ENCODE measurements around the gene CCDC74A. TPM values are rescaled to one million over a fixed set of nuclear protein-coding genes. Genes with fewer than 3 reads are reported as not detected.
A peak's percentile ranks its signal among the peaks of the same experiment; 100 is the strongest.
"Not testable (repeated sequence)": the region's sequence is repeated elsewhere in the genome, so short reads cannot be mapped to it uniquely, and the experiment has no call there.

CCDC74A gene
- total RNA-seq (2014; rRNA removed; shearing (Covaris generic)), result 8.2 and 10.4 TPM in 2 replicates

- peak; percentile 71 for DNase-seq (ENCODE audit: low read depth)
These were observed at the start of gene CCDC74A for GRCh38 chr2:131527131-131528001. TSS of gene CCDC74A (plus strand) at chr2:131527888. CDS start at chr2:131527971, 83 bp downstream.

- not testable (repeated sequence) for DNase-seq (ENCODE audit: low read depth)
These were observed 49.4 kb upstream of the CCDC74A start for GRCh38 chr2:131478074-131478849.

- DNase-seq (ENCODE audit: low read depth), result not testable (repeated sequence)
These were observed 48.7 kb upstream of the CCDC74A start for GRCh38 chr2:131478850-131479461.

- DNase-seq (ENCODE audit: low read depth), result not testable (repeated sequence)
These were observed 47.3 kb upstream of the CCDC74A start for GRCh38 chr2:131480351-131480750.

- DNase-seq (ENCODE audit: low read depth), result not testable (repeated sequence)
These were observed 45.1 kb upstream of the CCDC74A start for GRCh38 chr2:131482506-131483155.

- DNase-seq (ENCODE audit: low read depth), result not testable (repeated sequence)
These were observed 43.5 kb upstream of the CCDC74A start for GRCh38 chr2:131483981-131484820.

- DNase-seq (ENCODE audit: low read depth), result not testable (repeated sequence)
These were observed 42.7 kb upstream of the CCDC74A start for GRCh38 chr2:131484906-131485460.

- not testable (repeated sequence) for DNase-seq (ENCODE audit: low read depth)
These were observed 41.3 kb upstream of the CCDC74A start for GRCh38 chr2:131486201-131486902.

- DNase-seq (ENCODE audit: low read depth), result no peak
These were observed 39.1 kb upstream of the CCDC74A start for GRCh38 chr2:131488306-131489205.

GRCh38 chr2:131490616-131491468 lies 36.8 kb upstream of the CCDC74A start:
- DNase-seq (ENCODE audit: low read depth), result not testable (repeated sequence)

GRCh38 chr2:131491469-131491836 lies 36.2 kb upstream of the CCDC74A start:
- not testable (repeated sequence) for DNase-seq (ENCODE audit: low read depth)

GRCh38 chr2:131492015-131492417 lies 35.7 kb upstream of the CCDC74A start, which contains the start of gene MZT2A:
TSS of gene MZT2A (minus strand) at chr2:131492397. CDS start at chr2:131492376, 21 bp downstream.
- peak; percentile 13 for DNase-seq (ENCODE audit: low read depth)

GRCh38 chr2:131492418-131493198 lies 35.1 kb upstream of the CCDC74A start:
- peak; percentile 95 for DNase-seq (ENCODE audit: low read depth)

- peak; percentile 12 for DNase-seq (ENCODE audit: low read depth)
These were observed 34.3 kb upstream of the CCDC74A start for GRCh38 chr2:131493199-131493968.

GRCh38 chr2:131495506-131495905 lies 32.2 kb upstream of the CCDC74A start:
- DNase-seq (ENCODE audit: low read depth), result not testable (repeated sequence)
